Gastroesophageal sphincter (tissue), 3 donors: ENCODE data around the gene CCDC51.

ENCODE experiments used
- CTCF ChIP-seq, 4 experiments: fragments of 200-600 bp in 2 of 4; fragments of 450-650 bp in 2 of 4; sonication (generic) in 1 of 4; IDR thresholded peaks; one replicate each; pipeline ENCODE4 v1.5.1; 2017 to 2019; ENCODE audit warnings: antibody characterized with exemption in 4 of 4, mild to moderate bottlenecking in 2 of 4, moderate library complexity in 2 of 4
- POLR2AphosphoS5 ChIP-seq: sonication (generic); formaldehyde crosslinking; IDR thresholded peaks from one replicate; pipeline ENCODE4 v1.6.1; 2017; ENCODE audit warnings: antibody characterized with exemption

DNA sequence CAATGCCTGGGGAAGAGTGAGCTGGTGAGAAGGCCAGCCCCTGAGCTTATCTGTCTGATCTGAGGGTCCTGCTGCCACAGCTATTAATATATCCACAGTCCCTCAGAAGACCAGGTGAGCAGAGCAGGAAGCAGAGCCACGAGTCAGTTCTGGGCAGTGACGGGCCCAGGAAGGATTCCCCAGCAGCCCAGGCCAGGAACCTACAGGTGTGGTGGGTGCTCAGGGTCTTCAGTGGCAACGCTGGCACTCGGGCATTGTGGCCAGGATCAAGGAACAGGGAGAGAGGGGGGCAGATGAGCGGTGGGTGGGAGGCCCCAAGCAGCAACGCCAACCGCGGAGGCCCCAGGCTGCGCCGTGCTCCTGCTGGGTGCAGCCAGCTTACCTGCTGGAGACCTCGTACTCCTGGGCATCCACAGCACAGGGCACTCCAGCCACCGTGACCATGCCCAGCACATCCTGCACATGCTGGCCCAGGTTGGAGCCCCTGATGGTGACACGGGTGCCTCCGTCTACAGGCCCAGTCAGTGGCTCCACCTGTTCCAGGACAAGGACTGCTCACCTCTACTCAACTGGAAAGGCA lies 22.3 kb downstream of the CCDC51 start:
- no peak for TF ChIP-seq CTCF (IDR thresholded peaks at IDR 0.05)
- no peak for TF ChIP-seq POLR2AphosphoS5
